HepG2 (cell line): ENCODE results near the gene PIGL. TPM values are rescaled to one million over a fixed set of nuclear protein-coding genes. Genes with fewer than 3 reads are reported as not detected.

Experiments used
- AKAP8 ChIP-seq: sonication (generic); formaldehyde crosslinking; IDR thresholded peaks from 2 replicates; pipeline ENCODE4 v1.5.1; 2020; ENCODE audit warnings: mild to moderate bottlenecking, missing genetic modification reagents
- DDIT3 ChIP-seq: sonication (generic); formaldehyde crosslinking; IDR thresholded peaks from 2 replicates; pipeline ENCODE4 v1.4.0; 2020; ENCODE audit warnings: mild to moderate bottlenecking, missing genetic modification reagents
- EEA1 ChIP-seq: sonication (generic); formaldehyde crosslinking; IDR thresholded peaks from 2 replicates; pipeline ENCODE4 v1.5.1; 2020; ENCODE audit warnings: mild to moderate bottlenecking, missing genetic modification reagents, borderline replicate concordance
- ETV6 ChIP-seq: sonication (generic); formaldehyde crosslinking; conservative IDR thresholded peaks from 2 replicates; pipeline ENCODE4 v1.4.0; 2020; ENCODE audit warnings: missing genetic modification reagents
- HOXA9 ChIP-seq: sonication (generic); formaldehyde crosslinking; IDR thresholded peaks from 2 replicates; pipeline ENCODE4 v1.8.1; 2022; ENCODE audit warnings: missing genetic modification reagents, mild to moderate bottlenecking, moderate library complexity, borderline replicate concordance
- IRF9 ChIP-seq: sonication (generic); formaldehyde crosslinking; IDR thresholded peaks from 2 replicates; pipeline ENCODE4 v1.8.0; 2022; ENCODE audit warnings: missing genetic modification reagents, mild to moderate bottlenecking, borderline replicate concordance
- IRX3 ChIP-seq: sonication (generic); formaldehyde crosslinking; IDR thresholded peaks from 2 replicates; pipeline ENCODE4 v1.8.1; 2023; ENCODE audit warnings: mild to moderate bottlenecking, low read depth, missing genetic modification reagents, borderline replicate concordance
- MAZ ChIP-seq, 2 experiments: sonication (generic) in 1 of 2; formaldehyde crosslinking in 1 of 2; IDR thresholded peaks; 2 replicates each; pipeline versions ENCODE4 v1.5.0 to v1.6.1; 2012 to 2020; ENCODE audit warnings: low read depth in 2 of 2, mild to moderate bottlenecking in 2 of 2, borderline replicate concordance in 1 of 2, improper control_type of control experiment in 1 of 2, low read length in 1 of 2, missing genetic modification reagents in 1 of 2, moderate library complexity in 1 of 2
- MTERF4 ChIP-seq: sonication (generic); formaldehyde crosslinking; IDR thresholded peaks from 2 replicates; pipeline ENCODE4 v1.8.0; 2023; ENCODE audit warnings: mild to moderate bottlenecking, missing genetic modification reagents
- NKX3-1 ChIP-seq: sonication (generic); formaldehyde crosslinking; IDR thresholded peaks from 2 replicates; pipeline ENCODE4 v1.5.0; 2020; ENCODE audit warnings: missing genetic modification reagents
- NR2C2 ChIP-seq: sonication (generic); formaldehyde crosslinking; IDR thresholded peaks from 2 replicates; pipeline ENCODE4 v1.4.0; 2020; ENCODE audit warnings: missing genetic modification reagents, mild to moderate bottlenecking, moderate library complexity, borderline replicate concordance
- SAFB2 ChIP-seq: sonication (generic); formaldehyde crosslinking; IDR thresholded peaks from 2 replicates; pipeline ENCODE4 v1.5.1; 2020; ENCODE audit warnings: missing genetic modification reagents, low read depth, mild to moderate bottlenecking, borderline replicate concordance
- SALL1 ChIP-seq: sonication (generic); formaldehyde crosslinking; IDR thresholded peaks from 2 replicates; pipeline ENCODE4 v1.8.0; 2022; ENCODE audit warnings: mild to moderate bottlenecking, missing genetic modification reagents
- SIX1 ChIP-seq: sonication (generic); formaldehyde crosslinking; IDR thresholded peaks from 2 replicates; pipeline ENCODE4 v1.4.0; 2020; ENCODE audit warnings: missing genetic modification reagents, borderline replicate concordance
- TMF1 ChIP-seq: sonication (generic); formaldehyde crosslinking; IDR thresholded peaks from 2 replicates; pipeline ENCODE4 v1.8.1; 2022; ENCODE audit warnings: low read depth, missing genetic modification reagents
- ZNF138 ChIP-seq: sonication (generic); formaldehyde crosslinking; IDR thresholded peaks from 2 replicates; pipeline ENCODE4 v1.5.0; 2020; ENCODE audit warnings: mild to moderate bottlenecking, low read depth, missing genetic modification reagents
- ZNF160 ChIP-seq: sonication (generic); formaldehyde crosslinking; IDR thresholded peaks from 2 replicates; pipeline ENCODE4 v1.8.0; 2022; ENCODE audit warnings: mild to moderate bottlenecking, inconsistent platforms, missing genetic modification reagents
- ZNF432 ChIP-seq: sonication (generic); formaldehyde crosslinking; IDR thresholded peaks from 2 replicates; pipeline ENCODE4 v1.5.0; 2020; ENCODE audit warnings: missing genetic modification reagents, mild to moderate bottlenecking, borderline replicate concordance
- ZNF629 ChIP-seq: sonication (generic); formaldehyde crosslinking; conservative IDR thresholded peaks from 2 replicates; pipeline ENCODE4 v1.5.0; 2020; ENCODE audit warnings: missing genetic modification reagents
- ZNF678 ChIP-seq: sonication (generic); formaldehyde crosslinking; IDR thresholded peaks from 2 replicates; pipeline ENCODE4 v1.4.0; 2020; ENCODE audit warnings: mild to moderate bottlenecking, missing genetic modification reagents
- ZNF703 ChIP-seq: sonication (generic); formaldehyde crosslinking; IDR thresholded peaks from 2 replicates; pipeline ENCODE4 v1.5.1; 2020; ENCODE audit warnings: missing genetic modification reagents, mild to moderate bottlenecking, moderate library complexity, borderline replicate concordance
- polyA plus RNA-seq, 8 experiments: library from polyadenylated mRNA; depleted of rRNA in 3 of 8; stranded (reverse) in 7 of 8; unstranded in 1 of 8; fragments of >200 nt; fragmentation: Illumina TruSeq in 4 of 8; extraction: Trizol in 4 of 8; gene quantifications; 2 replicates each; pipeline versions ENCODE4 v1.2.1 to v1.2.3, GENCODE V29; 2011 to 2016; ENCODE audit warnings: low read depth in 4 of 8, missing spikeins in 1 of 8, mixed read lengths in 1 of 8; ENCODE audit not compliant: insufficient read depth in 1 of 8
- total RNA-seq, 5 experiments: library from RNA; depleted of rRNA; stranded (reverse); fragments of >200 nt; fragmentation: Illumina TruSeq; extraction: Trizol; gene quantifications; 2 replicates each; pipeline ENCODE4 v1.2.3, GENCODE V29; 2016; ENCODE audit warnings: low read depth in 1 of 5
- TF ChIP-seq, protein P1 (sequence below): IDR thresholded peaks from 2 replicates; pipeline ENCODE4 v1.6.1; 2016; ENCODE audit warnings: mild to moderate bottlenecking, missing biosample characterization, missing genetic modification reagents
- TF ChIP-seq, protein P2 (sequence below): sonication (generic); formaldehyde crosslinking; IDR thresholded peaks from 2 replicates; pipeline ENCODE4 v1.4.0; 2020; ENCODE audit warnings: missing genetic modification reagents
- TF ChIP-seq, protein P3 (sequence below): sonication (generic); formaldehyde crosslinking; IDR thresholded peaks from 2 replicates; pipeline ENCODE4 v1.4.0; 2020; ENCODE audit warnings: missing genetic modification reagents

The PIGL gene
- total and polyA plus RNA-seq, 2 of the 13 experiments (the other 11 are each of a cell fraction or from before 2014, with no cell fraction given) = 28.5 to 63.8 TPM

GRCh38 chr17:16215965-16216316 lies 1.1 kb upstream of the PIGL start (continued):
- no peak for TF ChIP-seq HOXA9 (CRISPR knock-in tag)
- no peak for TF ChIP-seq ZNF678 (CRISPR knock-in tag)
- 0 out of 2 replicates have a peak, but pooled peaks have one; percentile 62 for TF ChIP-seq ZNF138 (CRISPR knock-in tag)
- TF ChIP-seq ZNF629 (CRISPR knock-in tag) = no peak
- TF ChIP-seq, protein P1, sequence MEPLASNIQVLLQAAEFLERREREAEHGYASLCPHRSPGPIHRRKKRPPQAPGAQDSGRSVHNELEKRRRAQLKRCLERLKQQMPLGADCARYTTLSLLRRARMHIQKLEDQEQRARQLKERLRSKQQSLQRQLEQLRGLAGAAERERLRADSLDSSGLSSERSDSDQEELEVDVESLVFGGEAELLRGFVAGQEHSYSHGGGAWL (CRISPR knock-in tag) = no peak
- no peak for TF ChIP-seq IRX3 (CRISPR knock-in tag)
- TF ChIP-seq TMF1 (CRISPR knock-in tag) = no peak; the same call in 1 of the 2 replicates
- TF ChIP-seq DDIT3 (CRISPR knock-in tag) = no peak
- peak; percentile 13; the same call in 1 of the 2 replicates for TF ChIP-seq SAFB2 (CRISPR knock-in tag)
- TF ChIP-seq, protein P2, sequence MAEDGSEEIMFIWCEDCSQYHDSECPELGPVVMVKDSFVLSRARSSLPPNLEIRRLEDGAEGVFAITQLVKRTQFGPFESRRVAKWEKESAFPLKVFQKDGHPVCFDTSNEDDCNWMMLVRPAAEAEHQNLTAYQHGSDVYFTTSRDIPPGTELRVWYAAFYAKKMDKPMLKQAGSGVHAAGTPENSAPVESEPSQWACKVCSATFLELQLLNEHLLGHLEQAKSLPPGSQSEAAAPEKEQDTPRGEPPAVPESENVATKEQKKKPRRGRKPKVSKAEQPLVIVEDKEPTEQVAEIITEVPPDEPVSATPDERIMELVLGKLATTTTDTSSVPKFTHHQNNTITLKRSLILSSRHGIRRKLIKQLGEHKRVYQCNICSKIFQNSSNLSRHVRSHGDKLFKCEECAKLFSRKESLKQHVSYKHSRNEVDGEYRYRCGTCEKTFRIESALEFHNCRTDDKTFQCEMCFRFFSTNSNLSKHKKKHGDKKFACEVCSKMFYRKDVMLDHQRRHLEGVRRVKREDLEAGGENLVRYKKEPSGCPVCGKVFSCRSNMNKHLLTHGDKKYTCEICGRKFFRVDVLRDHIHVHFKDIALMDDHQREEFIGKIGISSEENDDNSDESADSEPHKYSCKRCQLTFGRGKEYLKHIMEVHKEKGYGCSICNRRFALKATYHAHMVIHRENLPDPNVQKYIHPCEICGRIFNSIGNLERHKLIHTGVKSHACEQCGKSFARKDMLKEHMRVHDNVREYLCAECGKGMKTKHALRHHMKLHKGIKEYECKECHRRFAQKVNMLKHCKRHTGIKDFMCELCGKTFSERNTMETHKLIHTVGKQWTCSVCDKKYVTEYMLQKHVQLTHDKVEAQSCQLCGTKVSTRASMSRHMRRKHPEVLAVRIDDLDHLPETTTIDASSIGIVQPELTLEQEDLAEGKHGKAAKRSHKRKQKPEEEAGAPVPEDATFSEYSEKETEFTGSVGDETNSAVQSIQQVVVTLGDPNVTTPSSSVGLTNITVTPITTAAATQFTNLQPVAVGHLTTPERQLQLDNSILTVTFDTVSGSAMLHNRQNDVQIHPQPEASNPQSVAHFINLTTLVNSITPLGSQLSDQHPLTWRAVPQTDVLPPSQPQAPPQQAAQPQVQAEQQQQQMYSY (CRISPR knock-in tag) = no peak
- no peak for TF ChIP-seq ZNF432
- no peak for TF ChIP-seq SALL1 (CRISPR knock-in tag)
- TF ChIP-seq AKAP8 = no peak
- no peak for TF ChIP-seq MAZ (IDR thresholded peaks at IDR 0.05; ENCODE audit: borderline replicate concordance, low read depth, low read length)
- peak; percentile 13; the same call in 1 of the 2 replicates for TF ChIP-seq MAZ (CRISPR knock-in tag; IDR thresholded peaks at IDR 0.05; ENCODE audit: low read depth)
- no peak for TF ChIP-seq NR2C2 (CRISPR knock-in tag)
- TF ChIP-seq ETV6 (CRISPR knock-in tag) = no peak
- TF ChIP-seq MTERF4 = no peak
- TF ChIP-seq ZNF703 (CRISPR knock-in tag) = 0 out of 2 replicates have a peak, but pooled peaks have one; percentile 47
- TF ChIP-seq IRF9 (CRISPR knock-in tag) = no peak
- TF ChIP-seq SIX1 = no peak
- TF ChIP-seq, protein P3, sequence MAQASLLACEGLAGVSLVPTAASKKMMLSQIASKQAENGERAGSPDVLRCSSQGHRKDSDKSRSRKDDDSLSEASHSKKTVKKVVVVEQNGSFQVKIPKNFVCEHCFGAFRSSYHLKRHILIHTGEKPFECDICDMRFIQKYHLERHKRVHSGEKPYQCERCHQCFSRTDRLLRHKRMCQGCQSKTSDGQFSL (CRISPR knock-in tag) = no peak
- TF ChIP-seq ZNF160 = 0 out of 2 replicates have a peak, but pooled peaks have one; percentile 27
- TF ChIP-seq NKX3-1 (CRISPR knock-in tag) = no peak
- no peak for TF ChIP-seq EEA1 (CRISPR knock-in tag)
